Thoracic aorta (tissue), 2 donors: ENCODE data around the gene CMIP. TPM values are rescaled to one million over a fixed set of nuclear protein-coding genes. Genes with fewer than 3 reads are reported as not detected.

Experiments
- ATAC-seq: fragments of 150-250 bp; one replicate; pipeline ENCODE4 v1.8.0; 2017; ENCODE audit warnings: low read depth; ENCODE audit not compliant: insufficient number of reproducible peaks, low FRiP score
- DNase-seq: peaks from one replicate; pipeline ENCODE4 v3.0.0-alpha.2; 2020; ENCODE audit warnings: low spot score
- H3K27ac ChIP-seq, 2 donors: fragments of 200-600 bp; sonication (generic); 1 replicate in 1 of 2; 2 replicates in 1 of 2; pipeline ENCODE4 v1.5.1; 2016; ENCODE audit warnings: mild to moderate bottlenecking in 2 of 2, moderate library complexity in 2 of 2
- H3K27me3 ChIP-seq: fragments of 200-600 bp; sonication (generic); replicated peaks from 2 replicates; pipeline ENCODE4 v1.6.0; 2016; ENCODE audit warnings: mild to moderate bottlenecking; ENCODE audit not compliant: insufficient read depth
- H3K36me3 ChIP-seq: fragments of 200-600 bp; sonication (generic); one replicate; pipeline ENCODE4 v1.5.1; 2016
- H3K4me1 ChIP-seq, 2 donors: fragments of 200-600 bp; sonication (generic); 1 replicate in 1 of 2; 2 replicates in 1 of 2; pipeline versions ENCODE4 v1.5.1 to v1.6.0; 2016; ENCODE audit warnings: low read depth in 2 of 2, mild to moderate bottlenecking in 1 of 2; ENCODE audit not compliant: control insufficient read depth in 1 of 2
- H3K4me3 ChIP-seq: fragments of 200-600 bp; sonication (generic); 2 replicates; pipeline ENCODE4 v1.5.1; 2016; ENCODE audit warnings: mild to moderate bottlenecking
- H3K9me3 ChIP-seq: fragments of 200-600 bp; sonication (generic); 2 replicates; pipeline ENCODE4 v1.5.1; 2016
- total RNA-seq, 2 donors: library from RNA; depleted of rRNA; stranded (reverse); fragments of >200 nt; gene quantifications; one replicate each; pipeline versions ENCODE4 v1.1.0 to v1.2.3, GENCODE V29; 2016
- TF ChIP-seq, protein P1 (sequence below): fragments of 200-600 bp; sonication (generic); IDR thresholded peaks from one replicate; pipeline ENCODE4 v1.5.1; 2019; ENCODE audit warnings: antibody characterized with exemption

The CMIP gene
- 10 to 100 TPM; 20.8 to 46.8 TPM for total RNA-seq

- TF ChIP-seq, protein P1, sequence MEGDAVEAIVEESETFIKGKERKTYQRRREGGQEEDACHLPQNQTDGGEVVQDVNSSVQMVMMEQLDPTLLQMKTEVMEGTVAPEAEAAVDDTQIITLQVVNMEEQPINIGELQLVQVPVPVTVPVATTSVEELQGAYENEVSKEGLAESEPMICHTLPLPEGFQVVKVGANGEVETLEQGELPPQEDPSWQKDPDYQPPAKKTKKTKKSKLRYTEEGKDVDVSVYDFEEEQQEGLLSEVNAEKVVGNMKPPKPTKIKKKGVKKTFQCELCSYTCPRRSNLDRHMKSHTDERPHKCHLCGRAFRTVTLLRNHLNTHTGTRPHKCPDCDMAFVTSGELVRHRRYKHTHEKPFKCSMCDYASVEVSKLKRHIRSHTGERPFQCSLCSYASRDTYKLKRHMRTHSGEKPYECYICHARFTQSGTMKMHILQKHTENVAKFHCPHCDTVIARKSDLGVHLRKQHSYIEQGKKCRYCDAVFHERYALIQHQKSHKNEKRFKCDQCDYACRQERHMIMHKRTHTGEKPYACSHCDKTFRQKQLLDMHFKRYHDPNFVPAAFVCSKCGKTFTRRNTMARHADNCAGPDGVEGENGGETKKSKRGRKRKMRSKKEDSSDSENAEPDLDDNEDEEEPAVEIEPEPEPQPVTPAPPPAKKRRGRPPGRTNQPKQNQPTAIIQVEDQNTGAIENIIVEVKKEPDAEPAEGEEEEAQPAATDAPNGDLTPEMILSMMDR, result no peak
- Histone ChIP-seq H3K27me3 (no peaks in the 10 kb centered on the region), H3K36me3 (no peaks in the 10 kb centered on the region), H3K4me3 (peak within 1 kb of the TSS; percentile 74), H3K27ac (peak within 1 kb of the TSS in 1 of 2 donors; percentile 39), H3K9me3 (no peaks in the 10 kb centered on the region), H3K4me1 (peaks cover 8 to 13% of the 10 kb centered on the region in 2 donors)
- ATAC-seq (peak; percentile 51), DNase-seq (no peak)
Observed at GRCh38 chr16:81444448-81445121, at the start of gene CMIP. Gene CMIP (plus strand): TSS chr16:81444808.

GRCh38 chr16:81394966-81395655 is 49.5 kb upstream of the CMIP start:
- H3K4me3 ChIP-seq, result no peak overlapping the region
- H3K27me3 ChIP-seq, result no peaks in the 10 kb centered on the region
- H3K4me1 ChIP-seq, result no peaks in the 10 kb centered on the region
- TF ChIP-seq, protein P1, result no peak
- no peak for DNase-seq
- H3K36me3 ChIP-seq, result no peaks in the 10 kb centered on the region
- peaks cover 8% of the 10 kb centered on the region for H3K9me3 ChIP-seq
- H3K27ac ChIP-seq, result no peak overlapping the region
- no peak for ATAC-seq

DNA sequence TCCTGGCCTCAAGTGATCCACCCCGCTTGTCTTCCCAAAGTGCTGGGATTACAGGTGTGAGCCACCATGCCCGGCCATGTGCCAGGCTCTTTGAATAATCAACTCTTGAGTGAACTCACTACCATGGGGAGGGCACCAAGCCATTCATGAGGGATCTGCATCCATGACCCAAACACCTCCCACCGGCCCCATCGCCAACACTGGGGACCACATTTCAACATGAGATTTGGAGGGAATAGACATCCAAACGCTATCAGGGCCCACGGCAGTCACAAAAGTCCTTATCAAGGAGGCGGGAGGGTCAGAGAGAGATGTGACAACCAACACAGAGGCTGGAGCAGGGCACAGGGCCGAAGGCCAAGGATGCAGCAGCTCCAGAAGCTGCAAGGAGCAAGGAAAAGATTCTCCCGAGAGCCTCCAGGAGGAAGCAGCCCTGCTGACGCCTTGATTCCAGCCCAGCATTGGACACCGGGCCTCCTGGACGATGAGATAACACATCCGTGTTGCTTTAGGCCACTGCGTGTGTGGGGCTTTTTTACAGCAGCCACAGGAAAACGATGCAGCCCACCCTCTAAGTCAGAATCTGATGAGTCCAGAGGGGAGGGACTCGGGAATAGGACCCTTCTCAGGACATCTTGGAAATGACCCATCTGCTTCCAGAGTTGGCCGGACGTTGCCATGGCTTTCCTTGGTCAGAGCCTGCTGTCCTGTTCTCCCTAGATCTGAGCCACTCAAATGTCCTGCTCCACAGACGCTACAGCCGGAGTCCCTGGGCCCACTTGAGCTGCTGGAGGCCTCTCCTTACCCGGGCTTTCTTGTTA is 47.3 kb upstream of the CMIP start:
- H3K9me3 ChIP-seq, result peaks cover 10% of the 10 kb centered on the region
- no peaks in the 10 kb centered on the region for H3K27me3 ChIP-seq
- ATAC-seq (no peak), DNase-seq (no peak)
- H3K36me3 ChIP-seq, result no peaks in the 10 kb centered on the region
- no peak overlapping the region for H3K27ac ChIP-seq
- H3K4me1 ChIP-seq, result no peaks in the 10 kb centered on the region
- H3K4me3 ChIP-seq, result no peak overlapping the region
- TF ChIP-seq, protein P1, result no peak

DNA sequence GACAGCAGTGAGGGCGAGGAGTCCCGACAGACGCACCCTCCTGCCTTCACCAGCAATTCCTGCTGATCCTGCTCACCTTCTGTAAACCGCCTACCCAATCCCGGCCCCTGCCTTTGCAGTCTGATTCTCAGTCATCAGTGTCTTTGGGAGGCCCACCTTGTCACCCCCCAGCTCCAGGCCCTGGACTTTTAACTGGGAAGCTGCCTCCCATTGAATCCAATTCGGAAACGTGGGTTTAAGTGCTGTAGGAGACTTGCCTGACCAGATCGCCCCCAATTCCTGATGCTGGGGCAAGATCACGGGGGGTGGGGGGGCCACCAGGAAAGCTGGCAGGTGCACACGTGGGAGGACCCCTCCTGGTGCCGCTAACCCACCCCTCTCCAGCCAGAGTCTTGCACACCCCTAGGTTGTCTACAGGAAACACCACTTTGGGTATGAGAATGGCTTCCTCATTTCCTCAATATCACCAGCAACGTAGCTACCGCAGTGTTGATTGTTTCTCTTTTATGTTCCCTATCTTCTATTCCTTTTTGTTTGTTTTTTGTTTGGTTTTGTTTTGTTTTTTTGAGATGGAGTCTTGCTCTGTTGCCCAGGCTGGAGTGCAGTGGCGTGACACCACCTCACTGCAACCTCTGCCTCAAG is 46.6 kb upstream of the CMIP start:
- ATAC-seq, result no peak
- TF ChIP-seq, protein P1, result no peak
- no peaks in the 10 kb centered on the region for H3K27me3 ChIP-seq
- H3K4me1 ChIP-seq, result no peaks in the 10 kb centered on the region
- H3K9me3 ChIP-seq, result peaks cover 10% of the 10 kb centered on the region
- DNase-seq, result no peak
- H3K27ac ChIP-seq, result no peak overlapping the region
- no peak overlapping the region for H3K4me3 ChIP-seq
- H3K36me3 ChIP-seq, result no peaks in the 10 kb centered on the region

DNA sequence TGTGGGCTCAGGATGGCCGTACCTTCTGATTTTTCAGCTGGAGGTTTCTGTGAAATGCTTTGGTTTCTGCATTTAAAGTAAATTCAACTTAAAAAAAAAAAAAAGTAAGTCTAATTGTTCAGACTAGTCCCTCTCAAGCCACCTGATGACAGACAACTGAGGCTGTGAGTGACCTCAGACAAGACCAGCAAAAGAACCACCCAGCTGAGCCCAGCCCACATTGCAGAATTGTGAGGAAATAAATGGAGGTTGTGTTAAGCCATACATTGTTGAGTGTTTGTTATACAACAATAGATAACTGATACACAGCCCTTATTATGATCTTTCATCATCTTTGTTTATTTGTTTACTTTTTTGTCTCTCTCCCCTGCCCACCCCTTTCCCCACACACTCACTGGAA is 44.7 kb upstream of the CMIP start:
- H3K36me3 ChIP-seq, result no peaks in the 10 kb centered on the region
- ATAC-seq, result no peak
- no peak overlapping the region for H3K4me3 ChIP-seq
- H3K4me1 ChIP-seq, result peaks cover 0 to 4% of the 10 kb centered on the region in 2 donors
- no peak for DNase-seq
- H3K27ac ChIP-seq, result no peak overlapping the region
- no peaks in the 10 kb centered on the region for H3K27me3 ChIP-seq
- H3K9me3 ChIP-seq, result peaks cover 10% of the 10 kb centered on the region
- TF ChIP-seq, protein P1, result no peak
